H1 (cell line): ENCODE results near the gene FASTKD1. TPM values are rescaled to one million over a fixed set of nuclear protein-coding genes. Genes with fewer than 3 reads are reported as not detected.

ENCODE experiments used
- CBX8 ChIP-seq: fragments of 300-800, 300-1000 bp; sonication (generic); IDR thresholded peaks from 2 replicates; pipeline ENCODE4 v1.7.1; 2016; ENCODE audit warnings: low read depth, low read length, borderline replicate concordance
- EP300 ChIP-seq, 2 experiments: IDR thresholded peaks; 1 replicate in 1 of 2; 2 replicates in 1 of 2; pipeline ENCODE4 v1.6.1; 2011 to 2012; ENCODE audit warnings: low read depth in 2 of 2, low read length in 2 of 2, mild to moderate bottlenecking in 2 of 2, borderline replicate concordance in 1 of 2, inconsistent platforms in 1 of 2, moderate library complexity in 1 of 2
- GABPA ChIP-seq: IDR thresholded peaks from 2 replicates; pipeline ENCODE4 v1.6.1; 2011; ENCODE audit warnings: mild to moderate bottlenecking, low read length, moderate library complexity, borderline replicate concordance; ENCODE audit not compliant: insufficient read depth
- RBBP5 ChIP-seq: IDR thresholded peaks from 2 replicates; pipeline ENCODE4 v1.7.1; 2012; ENCODE audit warnings: low read depth, mild to moderate bottlenecking, inconsistent platforms, low read length, moderate library complexity, borderline replicate concordance
- polyA plus RNA-seq, 7 experiments: library from polyadenylated mRNA; depleted of rRNA in 3 of 7; stranded (reverse) in 5 of 7; unstranded in 2 of 7; fragments of >200 nt in 5 of 7; fragments of 200-250 nt in 2 of 7; gene quantifications; 1 replicate in 5 of 7; 2 replicates in 1 of 7; 4 replicates in 1 of 7; pipeline versions ENCODE4 v1.2.1 to v1.2.3, GENCODE V29; 2011 to 2013; ENCODE audit warnings: missing spikeins in 2 of 7, mixed read lengths in 2 of 7
- total RNA-seq: library from RNA; stranded (reverse); fragmentation: NEBNext Ultra II Directional; extraction: Animal tissue kit (Norgen Biotek cat#: 25700); gene quantifications from 2 replicates; pipeline ENCODE4 v1.2.1, GENCODE V29; 2021

FASTKD1 gene
- total and polyA plus RNA-seq, 2 of the 8 experiments (the other 6 are each of a cell fraction or from before 2014, with no cell fraction given) = 18.7 to 70.8 TPM

- TF ChIP-seq CBX8 (no peak), EP300 (IDR thresholded peaks at IDR 0.05; ENCODE audit: borderline replicate concordance in 1 of 2, low read depth in 2 of 2, low read length in 2 of 2) (no peak), RBBP5 (no peak), GABPA (no peak)
- TF ChIP-seq, all 59 proteins: peak for 0
Observed at GRCh38 chr2:169486487-169486886, 87.2 kb downstream of the FASTKD1 start (continued).
